ENCODE data around the gene TRIM23.

The TRIM23 gene

DNA sequence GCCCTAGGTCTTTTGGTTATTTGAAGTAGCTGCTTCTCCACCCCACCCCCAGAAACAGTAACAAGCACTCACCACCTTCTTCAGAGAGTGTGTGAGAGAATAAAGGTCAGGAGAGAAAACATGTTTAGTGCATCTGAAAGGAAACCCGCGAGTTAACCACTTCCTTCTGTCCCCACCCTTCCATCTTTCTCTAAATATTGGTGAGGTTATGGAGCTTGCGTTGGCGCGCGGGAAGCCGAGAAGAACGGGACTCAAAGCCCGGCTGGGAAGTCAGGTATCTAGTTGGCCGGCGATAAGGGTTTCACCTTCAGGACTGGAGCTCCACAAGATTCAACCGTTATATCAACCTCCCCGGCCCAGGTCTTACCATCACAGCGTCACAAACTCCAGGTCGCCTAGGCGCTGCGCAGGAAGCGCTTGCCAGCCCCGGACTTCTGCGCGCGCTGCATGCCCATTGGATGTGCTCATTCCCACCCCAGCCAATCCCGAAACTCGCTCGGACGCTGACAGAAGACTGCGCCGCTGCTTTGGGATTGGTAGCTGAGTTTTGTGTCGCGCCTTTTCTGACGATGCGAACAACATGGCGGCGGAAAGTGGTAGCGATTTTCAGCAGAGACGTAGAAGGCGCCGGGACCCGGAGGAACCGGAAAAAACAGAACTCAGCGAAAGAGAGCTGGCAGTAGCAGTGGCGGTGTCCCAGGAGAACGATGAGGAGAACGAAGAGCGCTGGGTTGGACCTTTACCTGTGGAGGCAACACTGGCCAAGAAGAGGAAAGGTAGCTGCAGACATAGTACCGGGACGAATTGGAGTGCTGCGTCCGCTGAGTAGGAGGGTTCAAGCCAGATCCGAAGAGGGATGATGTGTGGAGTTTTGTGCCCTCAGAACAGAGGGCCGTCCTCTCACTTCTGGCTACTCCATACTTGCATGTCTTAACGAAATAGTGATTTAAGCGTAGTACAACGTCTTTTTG, 61.1 kb downstream of the TRIM23 start, which contains the start of the genes CENPK and PPWD1:
CENPK (minus strand) TSS at position 438 of the 971 bp plus-strand sequence. CDS start 8,261 bp downstream, outside the sequence.
PPWD1 (plus strand) TSS at position 566 of the 971 bp plus-strand sequence; CDS start at position 581, 15 bp downstream.
- peak; percentile 93 for DNase-seq

DNA sequence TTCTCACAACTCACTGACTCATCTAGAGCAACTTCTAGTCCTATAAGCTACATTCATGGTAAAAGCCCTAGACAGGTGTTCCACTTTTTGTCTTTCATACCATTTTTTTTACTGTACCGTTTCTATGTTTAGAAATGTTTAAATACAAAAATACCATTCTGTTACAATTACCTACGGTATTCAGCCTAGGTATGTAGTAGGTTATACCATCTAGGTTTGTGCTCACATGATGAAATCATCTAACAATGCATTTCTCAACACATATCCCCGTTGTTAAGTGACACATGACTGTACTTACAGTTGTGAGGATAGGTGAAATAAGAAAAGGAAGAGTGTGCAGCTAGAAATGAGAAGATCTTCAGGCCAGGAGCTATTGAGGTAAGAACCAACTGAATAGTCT, 67.4 kb downstream of the TRIM23 start:
- no peak for DNase-seq

DNA sequence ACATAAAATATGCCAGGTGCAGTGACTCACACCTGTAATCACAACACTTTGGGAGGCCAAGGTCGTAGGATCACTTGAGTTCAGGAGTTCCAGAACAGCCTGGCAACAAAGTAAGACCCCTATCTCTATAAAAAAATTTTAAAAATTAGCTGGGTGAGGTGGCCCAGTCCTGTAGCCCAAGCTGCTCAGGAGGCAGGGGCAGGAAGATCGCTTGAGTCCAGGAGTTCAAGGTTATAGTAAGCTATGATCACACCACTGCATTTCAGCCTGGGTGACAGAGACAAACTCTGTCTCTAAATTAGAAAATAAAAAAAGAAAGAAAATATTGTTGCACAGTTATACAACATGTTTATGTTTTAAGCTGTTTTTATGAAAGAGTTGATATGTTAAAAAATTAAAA, 68.0 kb downstream of the TRIM23 start:
- DNase-seq, result no peak

DNA sequence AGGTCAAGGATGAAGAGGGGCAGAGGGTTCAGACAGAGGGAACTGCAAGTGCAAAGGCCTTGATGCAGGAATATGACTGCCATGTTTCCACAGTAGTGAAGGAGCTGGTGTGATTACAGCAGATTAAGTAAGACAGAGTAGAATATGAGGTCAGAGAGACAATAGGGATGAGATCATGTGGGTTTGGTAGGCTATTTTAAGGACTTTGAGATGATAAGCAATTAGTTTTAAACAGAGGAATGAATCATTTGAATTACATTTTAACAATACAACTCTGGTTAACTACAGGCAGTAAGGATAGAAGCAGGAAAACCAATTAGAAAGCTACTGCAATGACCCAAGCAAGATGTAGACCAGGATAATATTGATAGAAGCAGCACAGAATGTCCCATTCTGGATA, 68.8 kb downstream of the TRIM23 start:
- no peak for DNase-seq

DNA sequence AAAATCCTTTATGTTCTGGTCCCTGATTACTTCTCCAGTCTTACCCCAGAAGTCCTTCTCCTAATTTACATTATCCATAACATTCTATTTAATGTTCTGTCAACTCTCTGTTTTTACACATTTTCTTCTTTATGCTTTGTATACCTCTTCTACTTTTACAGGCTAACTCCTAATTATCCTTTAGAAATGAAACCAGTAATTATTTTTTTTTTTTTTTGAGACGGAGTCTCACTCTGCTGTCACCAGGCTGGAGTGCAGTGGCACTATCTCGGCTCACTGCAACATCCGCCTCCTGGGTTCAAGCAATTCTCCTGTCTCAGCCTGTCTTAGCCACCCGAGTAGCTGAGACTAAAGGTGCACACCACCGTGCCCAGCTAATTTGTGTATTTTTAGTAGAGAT, 70.2 kb downstream of the TRIM23 start:
- DNase-seq, result no peak

DNA sequence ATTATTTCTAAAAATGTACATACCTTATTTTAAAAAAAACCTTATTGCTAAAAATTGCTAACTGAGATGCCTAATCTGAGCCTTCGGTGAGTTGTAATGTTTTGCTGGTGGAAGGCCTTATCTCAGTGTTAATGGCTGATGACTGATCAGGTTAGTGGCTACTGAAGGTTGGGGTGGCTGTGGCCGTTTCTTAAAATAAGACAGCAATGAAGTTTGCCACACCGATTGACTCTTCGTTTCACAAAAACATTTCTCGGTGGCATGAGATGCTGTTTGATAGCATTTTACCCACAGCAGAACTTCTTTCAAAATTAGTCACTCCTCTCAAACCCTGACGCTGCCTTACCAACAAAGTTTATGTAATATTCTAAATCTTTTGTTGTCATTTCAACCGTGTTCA, 75.9 kb downstream of the TRIM23 start:
- DNase-seq, result no peak

DNA sequence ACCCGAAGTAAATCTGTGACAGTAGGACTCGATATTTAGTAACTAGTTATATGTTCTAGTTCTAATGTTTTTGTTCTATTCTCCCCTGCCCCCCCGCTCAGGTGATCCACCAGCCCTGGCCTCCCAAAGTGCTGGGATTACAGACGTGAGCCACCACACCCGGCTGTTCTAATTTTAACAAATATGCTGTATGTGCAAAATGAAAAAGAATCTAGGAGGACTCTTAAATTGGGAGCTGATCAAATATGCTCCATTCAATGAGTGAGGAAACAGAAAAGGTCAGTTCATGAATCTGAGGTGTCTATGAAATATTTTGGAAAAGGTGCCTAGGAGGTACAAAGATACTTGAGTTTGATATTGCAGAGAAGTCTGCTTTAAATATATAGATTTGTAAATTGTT, 78.0 kb downstream of the TRIM23 start:
- no peak for DNase-seq

DNA sequence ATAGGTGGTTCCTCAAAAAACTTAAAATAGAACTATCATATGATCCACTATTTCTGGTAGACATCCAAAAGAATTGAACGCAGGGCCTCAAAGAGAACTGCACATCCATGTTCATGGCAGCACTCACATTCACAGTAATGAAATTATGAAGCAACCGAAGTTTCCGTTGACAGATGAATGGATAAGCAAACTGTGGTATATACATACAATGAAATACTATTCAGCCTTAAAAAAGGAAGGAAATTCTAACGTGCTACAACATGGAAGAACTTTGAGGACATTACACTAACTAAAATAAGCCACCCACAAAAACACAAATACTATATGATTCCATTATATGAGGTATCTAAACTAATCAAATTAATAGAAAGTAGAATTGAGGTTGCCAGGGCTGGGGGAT, 79.7 kb downstream of the TRIM23 start:
- DNase-seq, result no peak

DNA sequence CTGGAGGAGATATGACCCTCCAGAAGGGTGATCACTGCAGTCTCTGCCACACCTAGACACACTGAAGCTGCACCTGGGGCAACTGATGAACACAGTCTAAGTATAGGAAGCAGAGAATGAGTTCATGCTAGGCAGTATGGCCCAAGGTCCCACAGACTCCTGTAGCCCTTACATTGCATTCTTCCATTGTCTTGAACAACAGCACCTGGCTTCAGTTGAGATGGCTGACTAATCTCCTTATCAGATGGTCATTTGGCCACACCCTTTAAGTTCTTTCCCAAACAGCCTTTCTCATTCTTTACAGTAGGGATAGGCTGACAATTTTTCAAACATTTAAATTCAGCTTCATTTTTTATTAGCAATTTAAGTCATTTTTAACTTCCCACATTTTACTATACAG, 84.3 kb downstream of the TRIM23 start:
- DNase-seq, result no peak
